Gastroesophageal sphincter (tissue), 3 donors: ENCODE results near the gene CARTPT.

Experiments
- CTCF ChIP-seq, 4 experiments: fragments of 200-600 bp in 2 of 4; fragments of 450-650 bp in 2 of 4; sonication (generic) in 1 of 4; IDR thresholded peaks; one replicate each; pipeline ENCODE4 v1.5.1; 2017 to 2019; ENCODE audit warnings: antibody characterized with exemption in 4 of 4, mild to moderate bottlenecking in 2 of 4, moderate library complexity in 2 of 4
- EP300 ChIP-seq: sonication (generic); formaldehyde crosslinking; IDR thresholded peaks from one replicate; pipeline ENCODE4 v1.6.1; 2017; ENCODE audit warnings: antibody characterized with exemption, mild to moderate bottlenecking

GRCh38 chr5:71744009-71744790 is 25.1 kb downstream of the CARTPT start:
- TF ChIP-seq CTCF (IDR thresholded peaks at IDR 0.05) = no peak
- TF ChIP-seq EP300 = no peak
